ENCODE measurements around the gene MCF2L2.

Gene MCF2L2

DNA sequence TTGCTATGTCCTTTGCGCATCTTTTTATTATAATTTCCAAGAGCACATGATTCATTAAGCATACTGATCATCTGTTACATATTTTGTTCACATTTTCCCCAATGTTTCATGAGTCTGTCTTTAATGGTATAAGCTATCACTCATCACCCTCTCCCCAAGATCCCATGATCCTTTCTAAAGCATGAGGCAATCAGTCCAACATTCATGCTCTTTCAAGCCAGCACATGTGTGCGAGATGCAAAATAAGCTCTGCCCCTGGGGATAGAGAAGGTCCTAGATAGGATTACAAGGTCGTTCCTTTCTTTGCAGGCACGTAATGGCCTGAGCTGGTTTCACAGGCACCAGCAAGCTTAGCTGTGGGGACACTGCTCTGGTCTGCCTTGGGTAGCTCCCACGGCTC, 207.6 kb downstream of the MCF2L2 start:
- in situ Hi-C loops (cut with HindIII; ENCODE audit: low sequenced_read_pairs): loop anchor here (25.0 kb wide), 1 partner anchor 91 kb away; no protein-coding TSS in a partner anchor

DNA sequence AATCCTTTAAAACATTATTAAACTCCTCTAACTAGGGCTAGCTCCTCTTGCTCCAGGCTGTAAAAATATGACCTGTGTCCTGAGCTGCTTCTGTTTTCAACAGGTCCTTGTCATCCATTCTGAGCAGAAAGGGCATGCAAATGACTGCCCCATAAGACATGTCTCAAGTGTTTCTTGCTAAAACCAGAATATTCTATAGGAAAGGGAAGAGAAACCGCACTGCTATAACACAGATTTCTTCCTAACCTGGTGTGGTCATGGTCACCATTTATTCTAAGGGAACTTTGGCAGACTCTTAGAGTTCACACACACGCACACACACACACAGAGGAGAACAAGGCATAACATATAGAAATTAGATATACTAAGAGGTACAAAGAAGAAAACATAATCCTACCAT, 209.6 kb downstream of the MCF2L2 start:
- in situ Hi-C loops (cut with HindIII; ENCODE audit: low sequenced_read_pairs): loop anchor here (25.0 kb wide), 1 partner anchor 93 kb away; no protein-coding TSS in a partner anchor

- in situ Hi-C loops (cut with HindIII; ENCODE audit: low sequenced_read_pairs): loop anchor here (25.0 kb wide), 1 partner anchor 95 kb away; no protein-coding TSS in a partner anchor
These were observed 210.7 kb downstream of the MCF2L2 start for GRCh38 chr3:183217548-183218332.

DNA sequence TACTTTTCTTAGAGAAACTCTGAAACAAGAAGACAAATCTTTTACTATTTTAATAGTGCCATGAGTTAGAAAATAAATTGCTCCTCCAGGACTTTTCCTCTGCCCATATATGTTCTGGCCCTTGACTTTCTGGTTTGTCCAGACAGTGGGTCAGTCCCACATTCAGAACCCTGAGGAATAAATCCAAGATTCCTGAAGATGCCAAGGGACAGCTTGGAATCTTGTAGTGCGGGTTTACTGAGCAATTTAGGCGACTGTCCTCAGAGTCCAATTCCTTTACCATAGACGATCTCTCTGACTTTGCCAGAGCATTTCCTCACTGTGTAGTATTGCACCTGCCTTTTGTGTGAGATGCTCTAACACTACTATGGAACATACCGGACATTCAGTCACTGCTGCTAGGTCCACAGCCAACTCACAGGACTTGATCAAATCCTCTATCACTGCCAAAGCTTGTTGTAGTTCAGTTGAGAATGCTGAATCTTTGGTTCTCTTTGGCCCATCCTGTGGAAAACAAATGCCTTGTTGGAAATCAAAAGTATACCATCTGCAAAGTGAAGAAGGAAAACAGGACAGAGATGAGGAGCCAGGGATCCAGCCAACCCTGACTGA, 212.7 kb downstream of the MCF2L2 start:
- in situ Hi-C loops (cut with HindIII; ENCODE audit: low sequenced_read_pairs): loop anchor here (25.0 kb wide), 1 partner anchor 97 kb away; no protein-coding TSS in a partner anchor

- in situ Hi-C loops (cut with HindIII; ENCODE audit: low sequenced_read_pairs): loop anchor here (25.0 kb wide), 1 partner anchor 98 kb away; no protein-coding TSS in a partner anchor
These were observed 214.2 kb downstream of the MCF2L2 start for GRCh38 chr3:183214277-183214612.

GRCh38 chr3:183213415-183214276, 214.8 kb downstream of the MCF2L2 start:
- in situ Hi-C loops (cut with HindIII; ENCODE audit: low sequenced_read_pairs): loop anchor here (25.0 kb wide), 1 partner anchor 99 kb away; no protein-coding TSS in a partner anchor

DNA sequence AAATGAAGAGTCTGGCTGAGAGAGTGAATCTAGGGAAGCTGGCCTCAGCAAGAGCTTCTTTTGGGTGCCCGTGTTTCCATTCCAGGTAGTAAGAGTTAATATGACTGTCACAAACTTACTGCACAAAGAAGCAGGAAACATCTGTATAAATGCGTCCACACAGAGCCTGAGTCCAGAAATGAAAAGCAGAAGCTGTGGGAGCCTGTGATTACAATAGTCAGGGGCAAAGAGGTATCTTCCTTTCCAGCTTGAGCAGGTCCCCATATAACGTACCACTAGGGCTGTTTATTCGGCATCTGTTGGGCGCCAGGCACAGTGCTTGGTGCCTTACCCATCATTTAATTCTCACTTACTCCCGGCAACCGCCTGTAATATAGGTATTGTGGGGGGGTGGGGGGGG, 215.9 kb downstream of the MCF2L2 start:
- in situ Hi-C loops (cut with HindIII; ENCODE audit: low sequenced_read_pairs): loop anchor here (25.0 kb wide), 1 partner anchor 100 kb away; no protein-coding TSS in a partner anchor

GRCh38 chr3:183212096-183212495, 216.3 kb downstream of the MCF2L2 start:
- in situ Hi-C loops (cut with HindIII; ENCODE audit: low sequenced_read_pairs): loop anchor here (25.0 kb wide), 1 partner anchor 100 kb away; no protein-coding TSS in a partner anchor

GRCh38 chr3:183211352-183211751, 217.1 kb downstream of the MCF2L2 start:
- in situ Hi-C loops (cut with HindIII; ENCODE audit: low sequenced_read_pairs): loop anchor here (25.0 kb wide), 1 partner anchor 101 kb away; no protein-coding TSS in a partner anchor

DNA sequence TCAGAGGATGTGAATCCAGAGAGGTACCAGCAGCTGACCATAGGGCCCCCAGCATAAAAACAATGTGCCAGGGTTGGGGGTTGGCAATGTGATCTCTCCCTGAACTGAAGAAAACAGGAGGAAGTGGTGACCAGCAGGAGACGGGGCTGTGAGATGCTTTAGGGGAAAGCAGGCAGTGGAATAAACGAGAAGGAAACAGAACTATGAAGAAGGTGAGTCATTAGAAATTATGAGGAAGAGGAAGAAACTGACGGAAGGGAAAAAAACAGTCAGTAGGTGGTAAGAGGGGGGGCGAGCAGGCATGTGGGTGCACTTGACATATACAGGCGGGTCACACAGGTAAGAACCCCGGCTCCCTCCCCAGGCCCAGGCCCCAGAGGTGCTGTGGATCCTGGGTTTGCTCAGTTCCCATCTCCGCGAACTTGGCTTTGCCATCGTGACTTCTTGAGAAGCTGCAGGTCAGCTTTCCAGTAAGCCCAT, 217.5 kb downstream of the MCF2L2 start:
- in situ Hi-C loops (cut with HindIII; ENCODE audit: low sequenced_read_pairs): loop anchor here (25.0 kb wide), 1 partner anchor 101 kb away; no protein-coding TSS in a partner anchor

- in situ Hi-C loops (cut with HindIII; ENCODE audit: low sequenced_read_pairs): loop anchor here (25.0 kb wide), 1 partner anchor 102 kb away; no protein-coding TSS in a partner anchor
These were observed 218.1 kb downstream of the MCF2L2 start for GRCh38 chr3:183210341-183210740.

DNA sequence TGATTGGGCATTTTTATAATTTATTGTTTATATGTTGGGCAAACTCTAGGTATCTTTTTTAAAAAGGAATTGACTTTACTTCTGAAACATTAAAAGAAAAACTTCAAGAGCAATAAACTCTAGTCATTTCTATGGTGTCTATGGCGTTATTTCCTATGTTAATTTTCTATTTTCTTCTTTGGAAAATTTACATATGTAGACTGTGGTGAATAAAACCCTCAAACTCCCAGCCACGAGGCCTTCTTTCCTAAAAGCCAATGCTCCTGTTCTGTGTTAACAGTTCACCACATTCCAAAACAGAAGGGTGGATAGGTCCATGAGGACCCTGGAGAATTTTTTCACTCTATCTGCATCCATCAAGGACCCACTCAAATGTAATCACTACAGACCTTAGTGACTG, 219.6 kb downstream of the MCF2L2 start:
- in situ Hi-C loops (cut with HindIII; ENCODE audit: low sequenced_read_pairs): loop anchor here (25.0 kb wide), 1 partner anchor 104 kb away; no protein-coding TSS in a partner anchor

DNA sequence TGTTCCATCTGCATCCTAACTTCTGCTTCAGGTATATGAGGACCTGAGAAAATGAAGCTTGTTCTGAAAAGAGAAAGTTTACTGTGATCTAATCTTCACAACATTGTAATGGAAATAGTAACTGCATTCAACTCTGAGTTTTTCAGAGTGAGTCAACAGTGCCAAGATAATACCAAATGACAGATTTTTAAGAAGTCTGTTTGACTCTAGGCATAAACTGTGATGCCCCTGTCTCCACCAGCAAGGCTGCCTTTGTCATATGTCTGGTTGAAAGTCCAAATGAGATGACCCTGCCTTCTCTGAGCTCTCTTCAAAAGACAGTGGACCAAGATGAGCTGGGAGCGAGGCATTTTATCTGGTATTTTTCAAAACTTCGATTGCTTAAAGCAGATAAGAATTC, 220.2 kb downstream of the MCF2L2 start:
- in situ Hi-C loops (cut with HindIII; ENCODE audit: low sequenced_read_pairs): loop anchor here (25.0 kb wide), 1 partner anchor 104 kb away; no protein-coding TSS in a partner anchor

- in situ Hi-C loops (cut with HindIII; ENCODE audit: low sequenced_read_pairs): loop anchor here (25.0 kb wide), 1 partner anchor 109 kb away; no protein-coding TSS in a partner anchor
These were observed 224.7 kb downstream of the MCF2L2 start for GRCh38 chr3:183203670-183204069.

DNA sequence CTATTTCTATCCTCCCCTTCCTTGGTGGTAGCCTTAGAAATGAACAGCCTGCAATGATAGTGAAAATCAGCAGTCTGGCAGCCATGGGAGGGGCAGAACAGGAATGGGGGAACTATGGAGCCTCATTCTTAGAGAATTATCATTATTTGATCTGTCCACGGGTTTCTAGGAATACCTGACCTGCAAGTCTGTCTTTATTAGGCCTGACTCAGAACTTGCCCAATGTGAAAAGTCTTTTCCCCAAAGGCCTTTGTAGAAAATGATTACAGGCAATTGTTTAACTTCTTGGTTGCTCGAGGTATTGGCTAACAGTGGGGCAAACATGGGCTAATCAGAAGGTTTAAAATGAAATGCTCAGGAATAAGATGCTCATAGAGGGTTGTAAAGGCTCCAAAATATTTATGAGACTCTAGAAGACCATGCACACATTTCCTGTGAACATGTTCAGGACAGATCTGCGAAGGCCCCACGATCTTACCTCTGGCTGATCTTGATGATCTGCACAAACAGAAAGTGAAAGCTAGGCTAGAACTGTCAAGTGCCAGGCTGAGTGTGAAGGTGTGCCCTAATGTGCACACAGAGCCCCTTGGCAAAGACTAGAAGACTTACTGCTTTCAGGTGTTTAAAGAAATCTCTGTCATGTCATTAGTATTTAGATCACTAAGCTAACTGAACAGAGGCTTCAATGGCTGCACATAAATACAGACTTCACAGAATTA, 226.3 kb downstream of the MCF2L2 start:
- in situ Hi-C loops (cut with HindIII; ENCODE audit: low sequenced_read_pairs): loop anchor here (25.0 kb wide), 1 partner anchor 110 kb away; no protein-coding TSS in a partner anchor

DNA sequence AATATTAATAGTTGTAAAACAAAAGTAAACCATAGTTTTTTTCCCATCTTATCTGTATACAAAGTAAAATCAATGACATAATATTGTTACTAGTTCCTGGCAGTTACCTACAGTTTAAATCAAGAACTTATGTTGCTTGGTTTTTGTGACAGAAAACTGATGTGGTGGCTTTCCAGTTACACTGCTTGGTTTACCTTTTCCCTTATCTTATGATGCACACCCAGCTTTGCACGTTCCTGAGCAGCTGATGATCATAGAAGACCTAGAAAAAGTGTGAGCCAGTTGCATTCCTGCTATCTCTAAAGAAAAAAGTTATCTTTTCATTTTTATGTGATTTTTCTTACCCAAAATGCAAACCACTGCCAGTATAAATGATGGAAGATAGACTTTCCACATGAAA, 229.5 kb downstream of the MCF2L2 start:
- in situ Hi-C loops (cut with HindIII; ENCODE audit: low sequenced_read_pairs): no loop called here

GRCh38 chr3:183197734-183198133, 230.7 kb downstream of the MCF2L2 start:
- in situ Hi-C loops (cut with HindIII; ENCODE audit: low sequenced_read_pairs): no loop called here

DNA sequence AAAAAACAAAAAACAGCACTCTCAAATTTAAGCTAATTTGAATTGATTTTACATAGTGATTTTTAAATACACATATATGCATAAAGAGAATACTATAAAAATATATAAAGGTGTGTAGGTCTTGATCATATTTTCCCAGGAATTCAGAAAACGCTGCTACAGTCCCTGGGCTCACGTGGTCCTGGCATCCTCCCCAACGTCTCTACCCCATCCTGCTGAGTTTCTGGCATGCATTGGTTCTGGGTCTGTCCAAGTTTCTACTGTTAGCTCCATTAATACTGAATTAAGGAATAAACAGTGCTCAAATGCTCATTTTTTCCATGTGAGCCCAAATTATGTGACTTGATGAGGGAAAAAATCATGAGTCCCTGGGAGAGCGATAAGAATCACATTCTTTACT, 233.2 kb downstream of the MCF2L2 start:
- in situ Hi-C loops (cut with HindIII; ENCODE audit: low sequenced_read_pairs): no loop called here

DNA sequence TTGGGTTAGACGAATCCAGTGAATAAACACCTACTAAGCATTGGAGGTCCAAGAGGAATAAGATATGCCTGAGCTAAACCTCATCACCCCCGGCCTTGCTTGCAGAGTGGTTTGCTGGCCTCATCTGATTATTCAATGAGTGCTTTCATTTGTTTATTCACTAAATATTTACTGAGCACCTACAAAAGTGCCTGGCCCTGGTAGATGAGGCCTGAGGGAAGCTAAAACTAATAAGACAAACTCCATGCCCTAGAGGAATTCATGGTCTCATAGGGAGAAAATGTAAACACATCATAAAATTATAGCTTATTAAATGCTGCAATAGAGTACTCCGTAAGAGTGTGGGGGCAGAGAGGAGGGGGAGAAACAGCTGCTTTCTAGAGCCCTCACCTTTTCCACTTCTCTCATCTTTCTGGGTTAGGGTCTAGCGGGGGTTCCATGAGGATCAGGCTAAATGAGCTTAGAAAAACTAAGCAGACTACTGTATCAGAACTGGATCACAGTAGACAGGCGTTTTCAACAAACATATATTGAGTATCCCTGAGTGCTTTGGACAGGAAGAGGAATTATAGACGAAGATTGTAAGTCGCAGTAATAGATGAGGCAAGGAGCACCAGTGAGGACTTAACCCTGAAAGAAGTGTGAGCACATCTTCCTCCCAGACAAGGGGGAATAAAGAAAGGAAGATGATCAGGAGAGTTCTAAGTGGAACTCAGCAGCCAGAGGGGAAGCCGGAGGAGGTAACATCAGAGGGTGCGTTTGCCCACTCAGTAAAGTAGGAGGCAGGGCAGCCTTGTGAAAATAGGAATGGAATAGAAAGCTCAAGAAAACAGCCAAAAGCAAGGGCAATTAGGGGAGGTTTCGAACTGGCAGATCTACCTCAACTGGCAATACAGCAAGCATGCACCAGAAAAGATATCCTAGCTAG, 234.4 kb downstream of the MCF2L2 start:
- in situ Hi-C loops (cut with HindIII; ENCODE audit: low sequenced_read_pairs): no loop called here

All from DLD1 (cell line).